ENCODE measurements around the gene SMYD5.

- no peak for TF ChIP-seq REST (IDR thresholded peaks at IDR 0.05; ENCODE audit: low read depth)
- no peak for TF ChIP-seq ELF1 (IDR thresholded peaks at IDR 0.05; ENCODE audit: borderline replicate concordance, low read depth)
- no peak for TF ChIP-seq CTCF (IDR thresholded peaks at IDR 0.05 in 2 of 3, conservative IDR thresholded peaks at IDR 0.05 in 1 of 3; ENCODE audit: borderline replicate concordance in 1 of 3, insufficient read depth in 1 of 3, low read depth in 2 of 3, low read length in 2 of 3)
- TF ChIP-seq RAD21 (IDR thresholded peaks at IDR 0.05; ENCODE audit: low read depth), result no peak
- TF ChIP-seq CBX3 (IDR thresholded peaks at IDR 0.05; ENCODE audit: low read depth), result no peak
Measured at GRCh38 chr2:73174244-73174643, 39.8 kb upstream of the SMYD5 start.
